Measurements from ENCODE around the gene NPS.

NPS gene

DNA sequence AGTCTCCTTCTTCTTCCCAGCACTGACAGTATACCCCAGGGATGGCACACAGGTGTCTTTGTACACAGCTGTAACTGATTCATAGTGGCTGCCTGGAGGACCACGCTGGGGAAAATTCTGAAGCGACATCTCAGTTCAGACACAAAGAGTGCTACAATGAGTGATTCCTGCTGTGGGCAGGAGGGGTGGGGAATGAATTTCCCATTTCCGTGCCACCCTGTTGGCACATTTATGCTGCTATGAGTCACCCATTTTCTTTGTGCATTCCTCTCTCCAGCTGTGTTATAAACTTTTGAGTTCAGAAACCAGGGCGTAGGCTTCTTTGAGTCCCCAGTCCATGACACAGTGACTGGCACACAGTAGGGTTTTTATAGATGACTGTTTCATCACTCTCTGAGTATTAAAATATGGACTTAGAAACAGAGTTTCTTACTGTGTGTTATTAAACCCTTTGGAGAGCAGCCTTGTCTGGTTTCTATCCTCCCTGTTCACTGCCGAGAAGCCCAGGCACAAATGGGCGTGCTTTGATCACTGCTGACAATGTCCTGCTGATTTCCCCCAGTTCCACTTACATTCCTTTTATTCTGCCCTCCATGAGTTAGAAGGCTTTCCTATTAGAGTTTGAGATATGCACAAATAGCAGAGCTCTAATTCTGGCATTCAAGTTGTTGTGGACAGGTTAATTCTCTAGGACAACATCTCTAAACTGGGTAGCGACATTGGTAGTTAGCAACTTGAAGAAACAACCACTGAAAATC lies 24.0 kb upstream of the NPS start:
- no peak for TF ChIP-seq CREB5 (CRISPR knock-in tag; IDR thresholded peaks at IDR 0.05; ENCODE audit: low read depth)
- no peak for TF ChIP-seq ZFP3 (CRISPR knock-in tag; IDR thresholded peaks at IDR 0.05)
- no peak for TF ChIP-seq TOX (CRISPR knock-in tag; IDR thresholded peaks at IDR 0.05; ENCODE audit: borderline replicate concordance)
- TF ChIP-seq RARB (CRISPR knock-in tag; IDR thresholded peaks at IDR 0.05): no peak
- no peak for TF ChIP-seq ZNF565 (CRISPR knock-in tag; conservative IDR thresholded peaks at IDR 0.05; ENCODE audit: low read depth)
- no peak for TF ChIP-seq ZC3H10 (CRISPR knock-in tag; IDR thresholded peaks at IDR 0.05)
- no peak for TF ChIP-seq ZFP30 (CRISPR knock-in tag; IDR thresholded peaks at IDR 0.05)
- TF ChIP-seq TCF4 (CRISPR knock-in tag; IDR thresholded peaks at IDR 0.05; ENCODE audit: borderline replicate concordance): no peak
- TF ChIP-seq, protein P1, sequence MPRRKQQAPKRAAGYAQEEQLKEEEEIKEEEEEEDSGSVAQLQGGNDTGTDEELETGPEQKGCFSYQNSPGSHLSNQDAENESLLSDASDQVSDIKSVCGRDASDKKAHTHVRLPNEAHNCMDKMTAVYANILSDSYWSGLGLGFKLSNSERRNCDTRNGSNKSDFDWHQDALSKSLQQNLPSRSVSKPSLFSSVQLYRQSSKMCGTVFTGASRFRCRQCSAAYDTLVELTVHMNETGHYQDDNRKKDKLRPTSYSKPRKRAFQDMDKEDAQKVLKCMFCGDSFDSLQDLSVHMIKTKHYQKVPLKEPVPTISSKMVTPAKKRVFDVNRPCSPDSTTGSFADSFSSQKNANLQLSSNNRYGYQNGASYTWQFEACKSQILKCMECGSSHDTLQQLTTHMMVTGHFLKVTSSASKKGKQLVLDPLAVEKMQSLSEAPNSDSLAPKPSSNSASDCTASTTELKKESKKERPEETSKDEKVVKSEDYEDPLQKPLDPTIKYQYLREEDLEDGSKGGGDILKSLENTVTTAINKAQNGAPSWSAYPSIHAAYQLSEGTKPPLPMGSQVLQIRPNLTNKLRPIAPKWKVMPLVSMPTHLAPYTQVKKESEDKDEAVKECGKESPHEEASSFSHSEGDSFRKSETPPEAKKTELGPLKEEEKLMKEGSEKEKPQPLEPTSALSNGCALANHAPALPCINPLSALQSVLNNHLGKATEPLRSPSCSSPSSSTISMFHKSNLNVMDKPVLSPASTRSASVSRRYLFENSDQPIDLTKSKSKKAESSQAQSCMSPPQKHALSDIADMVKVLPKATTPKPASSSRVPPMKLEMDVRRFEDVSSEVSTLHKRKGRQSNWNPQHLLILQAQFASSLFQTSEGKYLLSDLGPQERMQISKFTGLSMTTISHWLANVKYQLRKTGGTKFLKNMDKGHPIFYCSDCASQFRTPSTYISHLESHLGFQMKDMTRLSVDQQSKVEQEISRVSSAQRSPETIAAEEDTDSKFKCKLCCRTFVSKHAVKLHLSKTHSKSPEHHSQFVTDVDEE (CRISPR knock-in tag; IDR thresholded peaks at IDR 0.05): no peak
- no peak for TF ChIP-seq ZNF70 (CRISPR knock-in tag; IDR thresholded peaks at IDR 0.05)
- no peak for TF ChIP-seq OSR1 (CRISPR knock-in tag; IDR thresholded peaks at IDR 0.05)
- TF ChIP-seq SNAI2 (CRISPR knock-in tag; IDR thresholded peaks at IDR 0.05): no peak
- TF ChIP-seq PPARA (CRISPR knock-in tag; IDR thresholded peaks at IDR 0.05; ENCODE audit: borderline replicate concordance): no peak
- TF ChIP-seq POU6F1 (CRISPR knock-in tag; IDR thresholded peaks at IDR 0.05; ENCODE audit: borderline replicate concordance, low read depth): no peak
- no peak for TF ChIP-seq ARNTL (CRISPR knock-in tag; IDR thresholded peaks at IDR 0.05; ENCODE audit: borderline replicate concordance, low read depth)

GRCh38 chr10:127525686-127526085 lies 23.4 kb upstream of the NPS start:
- no peak for ATAC-seq
- no peak for TF ChIP-seq TCF4 (CRISPR knock-in tag; IDR thresholded peaks at IDR 0.05; ENCODE audit: borderline replicate concordance)
- no peak for TF ChIP-seq TOX (CRISPR knock-in tag; IDR thresholded peaks at IDR 0.05; ENCODE audit: borderline replicate concordance)
- no peak for TF ChIP-seq ZC3H10 (CRISPR knock-in tag; IDR thresholded peaks at IDR 0.05)
- TF ChIP-seq ISL1 (CRISPR knock-in tag; IDR thresholded peaks at IDR 0.05): no peak
- TF ChIP-seq, protein P1 (CRISPR knock-in tag; IDR thresholded peaks at IDR 0.05): no peak
- TF ChIP-seq POU6F1 (CRISPR knock-in tag; IDR thresholded peaks at IDR 0.05; ENCODE audit: borderline replicate concordance, low read depth): no peak
- TF ChIP-seq GLIS3 (CRISPR knock-in tag; IDR thresholded peaks at IDR 0.05): no peak
- TF ChIP-seq BACH2 (CRISPR knock-in tag; IDR thresholded peaks at IDR 0.05; ENCODE audit: borderline replicate concordance): no peak
- TF ChIP-seq RARB (CRISPR knock-in tag; IDR thresholded peaks at IDR 0.05): no peak
- TF ChIP-seq CREB5 (CRISPR knock-in tag; IDR thresholded peaks at IDR 0.05; ENCODE audit: low read depth): no peak
- TF ChIP-seq OSR1 (CRISPR knock-in tag; IDR thresholded peaks at IDR 0.05): no peak
- no peak for TF ChIP-seq ARNTL (CRISPR knock-in tag; IDR thresholded peaks at IDR 0.05; ENCODE audit: borderline replicate concordance, low read depth)
- TF ChIP-seq ZFP30 (CRISPR knock-in tag; IDR thresholded peaks at IDR 0.05): no peak

More for the DNA sequence above, 24.0 kb upstream of the NPS start:
- ATAC-seq: no peak
